Loucy (cell line): ENCODE results near the gene CDH15.

Source experiments
- H2AFZ ChIP-seq: fragments of 200-600 bp; sonication (generic); 2 replicates; pipeline ENCODE4 v1.6.0; 2016; ENCODE audit warnings: antibody characterized with exemption, mild to moderate bottlenecking, low read length, moderate library complexity
- H3F3A ChIP-seq: fragments of 200-600 bp; 2 replicates; pipeline ENCODE4 v1.6.0; 2016; ENCODE audit warnings: antibody characterized with exemption, low read depth, mild to moderate bottlenecking
- H3K27me3 ChIP-seq: fragments of 200-600 bp; sonication (generic); 2 replicates; pipeline ENCODE4 v1.6.1; 2014; ENCODE audit warnings: low read length, mild to moderate bottlenecking; ENCODE audit not compliant: insufficient read depth, poor library complexity, severe bottlenecking
- H3K36me3 ChIP-seq: fragments of 200-600 bp; sonication (generic); 2 replicates; pipeline ENCODE4 v1.6.1; 2016; ENCODE audit warnings: low read length; ENCODE audit not compliant: insufficient read depth
- H3K4me1 ChIP-seq: fragments of 200-600 bp; sonication (generic); 2 replicates; pipeline ENCODE4 v1.5.1; 2014; ENCODE audit warnings: low read length, mild to moderate bottlenecking; ENCODE audit not compliant: insufficient read depth, poor library complexity, severe bottlenecking
- H3K4me2 ChIP-seq: fragments of 200-600 bp; sonication (generic); 2 replicates; pipeline ENCODE4 v1.6.0; 2014; ENCODE audit warnings: antibody characterized with exemption, low read length, low read depth, mild to moderate bottlenecking; ENCODE audit not compliant: poor library complexity, severe bottlenecking
- H3K4me3 ChIP-seq: fragments of 200-600 bp; sonication (generic); 2 replicates; pipeline ENCODE4 v1.5.1; 2014; ENCODE audit warnings: low read length, mild to moderate bottlenecking, mixed read lengths; ENCODE audit not compliant: poor library complexity, severe bottlenecking
- H3K79me2 ChIP-seq: fragments of 200-600 bp; sonication (generic); 2 replicates; pipeline ENCODE4 v1.6.1; 2014; ENCODE audit warnings: low read length; ENCODE audit not compliant: insufficient read depth
- H3K9ac ChIP-seq: fragments of 200-600 bp; sonication (generic); 2 replicates; pipeline ENCODE4 v1.6.0; 2014; ENCODE audit warnings: mild to moderate bottlenecking, low read depth, low read length, moderate library complexity; ENCODE audit not compliant: poor library complexity, severe bottlenecking
- H3K9me2 ChIP-seq: fragments of 200-600 bp; sonication (generic); replicated peaks from 2 replicates; pipeline ENCODE4 v1.6.1; 2016; ENCODE audit warnings: low read depth, low read length, mixed read lengths
- H3K9me3 ChIP-seq: fragments of 200-600 bp; sonication (generic); 2 replicates; pipeline ENCODE4 v1.6.1; 2014; ENCODE audit warnings: mild to moderate bottlenecking, antibody characterized with exemption, low read length, low read depth; ENCODE audit not compliant: insufficient read depth
- H4K20me1 ChIP-seq: fragments of 200-600 bp; sonication (generic); 2 replicates; pipeline ENCODE4 v1.6.0; 2014; ENCODE audit warnings: antibody characterized with exemption, low read length, mild to moderate bottlenecking; ENCODE audit not compliant: insufficient read depth, poor library complexity, severe bottlenecking
- EZH2phosphoT487 ChIP-seq: fragments of 200-600 bp; IDR thresholded peaks from 2 replicates; pipeline ENCODE4 v1.6.1; 2018; ENCODE audit warnings: antibody characterized with exemption, mild to moderate bottlenecking, moderate library complexity, borderline replicate concordance
- TF ChIP-seq, protein P1 (sequence below): fragments of 200-600 bp; sonication (generic); conservative IDR thresholded peaks from 2 replicates; pipeline ENCODE4 v1.5.1; 2014; ENCODE audit warnings: mild to moderate bottlenecking, antibody characterized with exemption, low read length

Gene CDH15

DNA sequence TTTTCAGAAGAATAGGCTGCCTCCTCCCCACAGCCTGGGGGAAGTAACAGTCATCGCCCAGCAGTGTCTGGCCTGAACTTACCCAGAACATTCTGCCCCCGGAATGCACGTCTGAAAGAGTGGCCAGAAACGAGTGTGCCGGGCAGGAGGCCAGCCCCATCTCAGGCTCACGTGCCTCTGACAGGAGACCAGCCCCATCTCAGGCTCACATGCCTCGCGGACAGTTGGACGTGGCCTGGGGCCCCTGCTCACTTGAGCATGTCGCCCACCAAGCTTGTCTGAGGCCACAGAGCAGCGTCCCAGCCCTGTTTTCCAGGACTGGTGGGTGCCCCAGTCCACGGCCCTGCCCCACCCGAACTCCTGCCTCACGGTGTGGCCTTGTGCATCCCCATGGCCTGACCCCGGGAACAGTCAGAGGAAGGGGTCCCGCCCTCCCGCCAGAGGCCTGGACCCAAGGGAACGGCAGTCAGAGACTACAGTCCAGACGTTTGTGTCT lies 16.3 kb upstream of the CDH15 start:
- TF ChIP-seq, protein P1, sequence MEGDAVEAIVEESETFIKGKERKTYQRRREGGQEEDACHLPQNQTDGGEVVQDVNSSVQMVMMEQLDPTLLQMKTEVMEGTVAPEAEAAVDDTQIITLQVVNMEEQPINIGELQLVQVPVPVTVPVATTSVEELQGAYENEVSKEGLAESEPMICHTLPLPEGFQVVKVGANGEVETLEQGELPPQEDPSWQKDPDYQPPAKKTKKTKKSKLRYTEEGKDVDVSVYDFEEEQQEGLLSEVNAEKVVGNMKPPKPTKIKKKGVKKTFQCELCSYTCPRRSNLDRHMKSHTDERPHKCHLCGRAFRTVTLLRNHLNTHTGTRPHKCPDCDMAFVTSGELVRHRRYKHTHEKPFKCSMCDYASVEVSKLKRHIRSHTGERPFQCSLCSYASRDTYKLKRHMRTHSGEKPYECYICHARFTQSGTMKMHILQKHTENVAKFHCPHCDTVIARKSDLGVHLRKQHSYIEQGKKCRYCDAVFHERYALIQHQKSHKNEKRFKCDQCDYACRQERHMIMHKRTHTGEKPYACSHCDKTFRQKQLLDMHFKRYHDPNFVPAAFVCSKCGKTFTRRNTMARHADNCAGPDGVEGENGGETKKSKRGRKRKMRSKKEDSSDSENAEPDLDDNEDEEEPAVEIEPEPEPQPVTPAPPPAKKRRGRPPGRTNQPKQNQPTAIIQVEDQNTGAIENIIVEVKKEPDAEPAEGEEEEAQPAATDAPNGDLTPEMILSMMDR: no peak
- no peak for TF ChIP-seq EZH2phosphoT487
- no peaks in the 10 kb centered on the region for H3K36me3 ChIP-seq
- H2AFZ ChIP-seq: no peak overlapping the region

DNA sequence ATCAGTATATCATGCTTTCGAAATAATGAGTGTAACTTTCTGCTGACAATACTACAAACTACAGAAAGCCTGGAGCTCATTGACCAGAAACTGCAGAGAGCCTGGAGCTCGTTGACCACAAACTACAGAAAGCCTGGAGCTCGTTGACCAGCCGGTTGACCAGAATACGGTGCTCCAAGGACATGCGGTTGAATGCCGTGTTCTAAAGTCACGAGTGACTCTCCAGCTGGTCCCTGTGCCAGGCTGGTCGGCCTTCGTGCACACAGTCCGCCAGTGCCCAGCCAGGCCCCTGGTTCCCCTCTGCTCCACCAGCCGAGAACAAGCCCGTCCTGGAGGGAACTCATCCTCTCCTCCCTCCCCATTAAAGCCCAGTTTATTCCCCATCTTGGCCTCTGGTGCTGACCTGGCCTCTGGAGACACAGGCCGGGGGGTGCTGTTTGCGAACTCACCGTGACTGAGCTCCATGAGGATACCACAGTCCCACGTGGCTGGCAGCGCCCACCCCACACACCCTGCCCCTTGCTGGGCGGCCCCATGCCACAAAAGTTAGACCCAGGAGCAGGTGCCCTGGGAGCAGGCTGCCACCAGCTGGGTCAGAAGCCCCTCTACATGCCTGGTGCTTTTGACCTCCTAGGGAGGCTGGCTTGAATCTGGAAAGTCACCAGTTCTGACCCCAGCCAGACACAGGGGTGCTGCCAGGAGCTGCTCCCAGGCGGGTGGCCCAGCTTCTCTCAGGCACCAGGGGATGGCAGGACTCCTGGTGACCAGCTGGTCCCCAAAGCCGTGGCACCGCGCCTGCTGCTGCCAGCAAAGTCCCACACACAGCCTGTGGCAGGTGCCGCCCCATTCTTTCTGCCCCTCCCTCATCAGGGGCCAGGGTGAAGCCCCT lies 15.5 kb upstream of the CDH15 start:
- H3K27me3 ChIP-seq: no peaks in the 10 kb centered on the region
- H3F3A ChIP-seq: peaks cover 3% of the 10 kb centered on the region; the same call in 1 of the 2 replicates
- H3K9me3 ChIP-seq: no peaks in the 10 kb centered on the region
- no peak overlapping the region for H3K4me2 ChIP-seq
- no peaks in the 10 kb centered on the region for H4K20me1 ChIP-seq
- H2AFZ ChIP-seq: no peak overlapping the region
- H3K4me1 ChIP-seq: no peaks in the 10 kb centered on the region
- H3K36me3 ChIP-seq: no peaks in the 10 kb centered on the region
- H3K9me2 ChIP-seq: no peaks in the 10 kb centered on the region
- no peaks in the 10 kb centered on the region for H3K79me2 ChIP-seq
- no peak overlapping the region for H3K9ac ChIP-seq
- TF ChIP-seq EZH2phosphoT487: no peak
- TF ChIP-seq, protein P1: no peak
- H3K4me3 ChIP-seq: no peak overlapping the region

More for the DNA sequence above, 16.3 kb upstream of the CDH15 start:
- no peaks in the 10 kb centered on the region for H3K9me3 ChIP-seq
- no peaks in the 10 kb centered on the region for H3K4me1 ChIP-seq
- H3K79me2 ChIP-seq: no peaks in the 10 kb centered on the region
- H3K9ac ChIP-seq: no peak overlapping the region
- no peaks in the 10 kb centered on the region for H3K9me2 ChIP-seq
- H3K4me3 ChIP-seq: no peak overlapping the region
- H4K20me1 ChIP-seq: no peaks in the 10 kb centered on the region
- no peaks in the 10 kb centered on the region for H3K27me3 ChIP-seq
- peaks cover 3% of the 10 kb centered on the region; the same call in 1 of the 2 replicates for H3F3A ChIP-seq
- no peak overlapping the region for H3K4me2 ChIP-seq

DNA sequence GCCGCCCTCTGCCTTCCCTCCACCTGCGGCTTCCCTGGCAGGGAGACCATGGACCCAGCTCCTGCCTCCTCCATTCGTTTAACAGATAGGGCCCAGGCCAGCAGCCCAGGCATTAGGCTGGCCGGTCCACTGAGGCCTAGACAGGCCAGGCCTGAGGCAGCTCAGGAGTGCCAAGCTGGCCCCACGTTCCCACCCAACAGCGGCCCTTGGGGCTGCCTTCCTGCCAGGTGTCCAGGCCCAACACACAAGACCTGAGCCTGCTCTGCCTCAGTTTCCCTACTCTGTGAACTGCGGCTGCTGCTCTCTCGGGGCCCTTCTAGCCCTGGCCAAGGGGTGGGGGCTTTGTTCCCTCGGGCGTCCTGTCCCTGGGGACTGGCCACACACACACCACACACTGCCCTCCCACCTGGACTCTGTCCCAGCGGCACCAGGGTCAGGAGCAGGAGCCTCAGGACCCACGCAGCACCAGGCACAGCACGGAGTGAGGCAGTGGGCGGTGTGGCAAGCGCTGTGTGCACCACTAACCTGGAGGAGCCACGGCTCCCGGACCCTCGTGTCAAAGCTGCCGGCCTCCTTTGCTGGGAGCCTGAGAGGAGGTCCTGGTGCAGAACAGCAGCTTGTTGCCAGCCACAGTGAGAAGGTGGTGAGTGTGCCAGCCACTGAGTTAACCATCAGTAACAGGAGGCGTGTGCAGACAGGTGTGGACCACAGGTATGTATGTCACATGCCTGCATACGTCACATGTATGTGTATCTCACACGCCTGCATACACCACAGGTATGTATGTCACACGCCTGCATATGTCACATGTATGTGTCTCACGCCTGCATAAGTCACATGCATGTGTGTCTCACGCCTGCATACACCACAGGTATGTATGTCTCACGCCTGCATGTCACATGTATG lies 14.6 kb upstream of the CDH15 start:
- Histone ChIP-seq H3F3A (peaks cover 3% of the 10 kb centered on the region; the same call in 1 of the 2 replicates), H3K9ac (no peak overlapping the region), H3K36me3 (no peaks in the 10 kb centered on the region), H3K4me3 (no peak overlapping the region), H3K9me3 (no peaks in the 10 kb centered on the region), H3K4me1 (no peaks in the 10 kb centered on the region), H3K4me2 (no peak overlapping the region), H3K9me2 (no peaks in the 10 kb centered on the region), H4K20me1 (no peaks in the 10 kb centered on the region), H2AFZ (no peak overlapping the region), H3K27me3 (no peaks in the 10 kb centered on the region), H3K79me2 (no peaks in the 10 kb centered on the region)
- TF ChIP-seq, protein P1: no peak
- no peak for TF ChIP-seq EZH2phosphoT487
